Smooth muscle cell of the pulmonary artery (primary cell): ENCODE measurements around the gene MAGEH1. TPM values are rescaled to one million over a fixed set of nuclear protein-coding genes. Genes with fewer than 3 reads are reported as not detected.

ENCODE experiments used
- total RNA-seq: library from RNA; depleted of rRNA; stranded (reverse); fragments of >200 nt; gene quantifications from 2 replicates; pipeline ENCODE4 v1.2.3, GENCODE V29; 2014

Gene MAGEH1, protein sequence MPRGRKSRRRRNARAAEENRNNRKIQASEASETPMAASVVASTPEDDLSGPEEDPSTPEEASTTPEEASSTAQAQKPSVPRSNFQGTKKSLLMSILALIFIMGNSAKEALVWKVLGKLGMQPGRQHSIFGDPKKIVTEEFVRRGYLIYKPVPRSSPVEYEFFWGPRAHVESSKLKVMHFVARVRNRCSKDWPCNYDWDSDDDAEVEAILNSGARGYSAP
- total RNA-seq = 23.6 and 37.5 TPM in 2 replicates

DNA sequence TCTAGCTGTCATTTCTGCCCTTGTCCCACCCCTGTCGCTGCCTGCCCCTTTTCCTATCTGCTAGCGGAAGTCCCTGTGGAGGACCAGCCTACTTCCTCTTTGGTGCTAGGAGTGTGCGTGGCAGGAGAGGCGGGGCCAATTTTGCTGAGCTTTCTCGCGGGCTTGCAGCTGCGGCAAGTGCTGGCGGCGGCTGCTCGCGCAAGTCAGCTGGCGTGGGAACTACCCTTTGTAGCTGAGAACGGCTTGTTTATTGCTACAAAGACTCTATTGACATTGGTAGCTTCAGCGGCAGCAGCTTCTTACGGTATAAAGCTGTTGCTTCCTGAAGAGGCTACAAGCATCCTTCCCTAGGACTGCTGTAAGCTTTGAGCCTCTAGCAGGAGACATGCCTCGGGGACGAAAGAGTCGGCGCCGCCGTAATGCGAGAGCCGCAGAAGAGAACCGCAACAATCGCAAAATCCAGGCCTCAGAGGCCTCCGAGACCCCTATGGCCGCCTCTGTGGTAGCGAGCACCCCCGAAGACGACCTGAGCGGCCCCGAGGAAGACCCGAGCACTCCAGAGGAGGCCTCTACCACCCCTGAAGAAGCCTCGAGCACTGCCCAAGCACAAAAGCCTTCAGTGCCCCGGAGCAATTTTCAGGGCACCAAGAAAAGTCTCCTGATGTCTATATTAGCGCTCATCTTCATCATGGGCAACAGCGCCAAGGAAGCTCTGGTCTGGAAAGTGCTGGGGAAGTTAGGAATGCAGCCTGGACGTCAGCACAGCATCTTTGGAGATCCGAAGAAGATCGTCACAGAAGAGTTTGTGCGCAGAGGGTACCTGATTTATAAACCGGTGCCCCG, at the start of gene MAGEH1:
Gene MAGEH1 (plus strand): TSS at position 138 of the 843 bp plus-strand sequence. CDS start 248 bp downstream, at position 386.

DNA sequence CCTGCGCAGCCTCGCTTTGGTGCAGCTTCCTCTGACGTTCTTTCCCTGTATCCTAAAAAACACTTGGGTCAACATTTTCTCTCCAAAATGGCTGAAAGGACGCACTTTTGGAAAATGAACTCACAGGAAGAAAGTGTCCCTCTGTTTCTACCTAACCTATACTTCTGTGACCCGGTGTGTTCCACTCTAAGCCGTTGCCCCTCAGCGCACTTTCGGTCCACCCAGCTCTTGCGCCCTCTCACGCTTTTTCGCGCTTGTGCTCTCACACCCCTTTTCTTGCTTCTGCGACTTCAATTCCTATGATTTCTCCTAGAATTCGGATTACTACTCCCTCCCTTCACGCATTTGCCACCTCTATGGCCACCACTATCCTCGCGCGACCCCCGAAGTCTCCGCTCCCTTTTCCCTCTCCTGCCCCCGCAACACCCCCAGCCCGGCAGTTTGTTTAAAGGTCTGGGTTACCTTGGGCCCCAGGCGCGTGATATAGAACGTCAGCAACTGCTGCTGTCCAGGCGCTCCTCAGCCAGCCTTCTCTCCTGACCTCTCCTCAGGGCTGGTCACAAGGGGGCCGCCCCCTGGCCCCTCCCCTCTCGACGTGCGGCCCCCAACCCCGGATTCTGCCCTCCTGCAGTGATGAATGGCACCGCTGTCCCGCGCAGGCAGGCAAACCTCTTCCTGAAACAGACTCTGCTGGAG, 37.5 kb downstream of the MAGEH1 start, which contains the start of gene USP51:
Gene USP51 (minus strand): TSS at position 535 of the 696 bp plus-strand sequence. CDS start 909 bp downstream, outside the sequence.

Other genes starting within 250 kb of the MAGEH1 start
- gene PAGE5, start 231.8 kb upstream of the MAGEH1 start, total RNA-seq = not detected in 2 replicates
- gene PAGE3, start 187.2 kb upstream of the MAGEH1 start, total RNA-seq = not detected in 2 replicates
- gene USP51, start 37.7 kb downstream of the MAGEH1 start, total RNA-seq = 1.3 and 2.3 TPM in 2 replicates
- gene FOXR2, start 171.3 kb downstream of the MAGEH1 start, total RNA-seq = not detected in 2 replicates